Posterior cingulate gyrus (tissue), 11 donors: ENCODE data around the gene SH3GLB1.
"Not testable (repeated sequence)": the region's sequence is repeated elsewhere in the genome, so short reads cannot be mapped to it uniquely, and the experiment has no call there.

Source experiments
- DNase-seq, 10 donors: peaks; one replicate each; pipeline versions ENCODE4 v3.0.0 to v3.0.0-alpha.2; 2020 to 2021; ENCODE audit warnings: mixed read lengths in 3 of 10
- intact Hi-C: fragments of 100-400 bp; cut with DNase I; formaldehyde crosslinking; loops from one replicate; pipeline ENCODE4 v1.15.1; 2023

SH3GLB1 gene

DNA sequence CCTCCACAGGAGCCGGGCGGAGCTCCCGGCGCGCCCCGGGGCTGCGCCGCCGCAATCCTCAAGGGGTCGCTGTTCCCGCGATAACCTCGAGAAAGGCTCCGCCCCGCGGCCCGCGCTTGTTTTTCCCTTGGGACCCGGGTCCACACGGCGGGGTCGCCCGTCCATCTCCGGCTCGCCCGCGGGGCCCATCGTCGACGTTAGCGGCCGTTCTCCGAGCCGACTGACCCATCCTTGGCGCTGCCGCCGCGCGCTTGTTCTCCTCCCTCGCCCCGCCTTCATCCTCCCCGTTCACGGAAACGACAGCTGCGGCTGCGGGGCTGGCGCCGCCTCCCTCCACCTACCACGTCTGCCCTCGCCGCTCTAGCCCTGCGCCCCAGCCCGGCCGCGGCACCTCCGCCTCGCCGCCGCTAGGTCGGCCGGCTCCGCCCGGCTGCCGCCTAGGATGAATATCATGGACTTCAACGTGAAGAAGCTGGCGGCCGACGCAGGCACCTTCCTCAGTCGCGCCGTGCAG lies at the start of gene SH3GLB1:
Gene SH3GLB1 (plus strand): TSS at position 119 of the 514 bp plus-strand sequence. CDS start 324 bp downstream, at position 443.
- intact Hi-C loops = loop anchor here (1.0 to 10.0 kb wide), 3 partner anchors 210 to 380 kb away; partner anchors contain the start of genes HS2ST1, ODF2L and SELENOF

DNA sequence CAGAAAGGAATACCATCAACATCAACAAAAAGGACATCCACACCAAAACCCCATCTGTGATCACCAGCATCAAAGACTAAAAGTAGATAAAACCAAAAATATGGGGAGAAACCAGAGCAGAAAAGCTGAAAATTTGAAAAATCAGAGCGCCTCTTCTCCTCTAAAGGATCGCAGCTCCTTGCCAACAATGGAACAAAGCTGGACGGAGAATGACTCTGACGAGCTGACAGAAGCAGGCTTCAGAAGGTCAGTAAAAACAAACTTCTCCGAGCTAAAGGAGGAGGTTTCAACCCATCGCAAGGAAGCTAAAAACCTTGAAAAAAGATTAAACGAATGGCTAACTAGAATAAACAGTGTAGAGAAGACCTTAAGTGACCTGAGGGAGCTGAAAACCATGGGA lies 46.0 kb upstream of the SH3GLB1 start:
- intact Hi-C loops, DNase-seq: not testable (repeated sequence)

More for the DNA sequence above, at the start of gene SH3GLB1:
- DNase-seq = peak; percentile 79 to 98 (median 90)

DNA sequence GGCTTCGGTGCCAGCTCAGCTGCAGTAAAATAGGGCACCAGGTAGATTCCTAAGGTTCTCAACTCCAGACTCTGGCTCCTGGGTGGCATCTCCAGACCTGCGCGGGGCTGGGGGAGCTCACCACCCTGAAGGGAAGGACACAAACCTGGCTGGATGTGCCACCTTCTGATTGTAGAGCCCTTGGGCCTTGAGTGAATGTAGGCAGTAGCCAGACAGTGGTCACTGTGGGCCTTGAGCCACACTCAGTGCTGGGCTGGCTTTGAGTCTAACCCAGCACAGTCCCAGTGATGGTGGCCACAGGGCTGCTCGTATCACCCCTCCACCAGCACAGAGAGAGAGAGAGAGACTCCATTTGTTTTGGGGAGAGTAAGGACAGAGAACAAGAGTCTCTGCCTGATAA lies 38.0 kb upstream of the SH3GLB1 start:
- DNase-seq = peak in 1 of 10 donors; percentile 72
- intact Hi-C loops = no loop called here

DNA sequence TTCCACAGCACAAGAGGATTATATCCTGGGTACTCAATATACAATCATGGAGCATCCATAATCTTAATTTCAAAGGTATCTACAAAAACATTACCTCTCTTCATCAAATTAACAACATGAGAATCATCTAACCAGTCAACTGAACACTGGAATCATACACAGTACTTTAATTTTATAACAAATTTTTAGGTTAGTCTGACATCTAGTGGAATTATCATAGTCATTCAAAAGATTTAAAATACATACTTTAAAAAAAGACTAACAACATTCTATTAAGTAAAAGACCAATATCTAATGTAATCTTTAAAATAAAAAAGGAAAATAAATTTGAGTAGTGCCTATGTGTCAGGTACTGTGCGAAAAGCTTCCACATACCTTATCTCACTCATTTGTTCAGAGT lies 16.8 kb upstream of the SH3GLB1 start:
- intact Hi-C loops = loop anchor here (10.0 kb wide), 1 partner anchor 173 kb away; no protein-coding TSS in a partner anchor
- DNase-seq = no peak

DNA sequence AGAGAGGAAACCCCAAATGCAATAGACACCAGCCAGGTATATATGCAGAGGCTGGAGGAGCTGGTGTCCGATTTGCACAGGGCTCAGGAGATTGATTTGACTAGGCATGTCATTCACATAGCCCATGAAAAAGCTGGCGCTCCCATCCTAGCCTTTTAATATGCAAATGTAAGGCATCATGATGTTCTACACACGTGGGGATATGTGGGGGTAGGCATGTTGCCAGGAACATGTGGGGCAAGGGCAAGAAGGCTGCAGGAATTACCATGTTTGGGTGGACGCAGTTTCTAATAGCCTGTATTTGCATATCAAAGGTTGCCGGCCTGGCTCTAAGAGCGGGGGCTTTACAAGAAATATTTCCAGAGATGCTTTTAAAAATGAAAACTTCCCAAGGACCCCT lies 11.7 kb upstream of the SH3GLB1 start:
- intact Hi-C loops = no loop called here
- no peak for DNase-seq

DNA sequence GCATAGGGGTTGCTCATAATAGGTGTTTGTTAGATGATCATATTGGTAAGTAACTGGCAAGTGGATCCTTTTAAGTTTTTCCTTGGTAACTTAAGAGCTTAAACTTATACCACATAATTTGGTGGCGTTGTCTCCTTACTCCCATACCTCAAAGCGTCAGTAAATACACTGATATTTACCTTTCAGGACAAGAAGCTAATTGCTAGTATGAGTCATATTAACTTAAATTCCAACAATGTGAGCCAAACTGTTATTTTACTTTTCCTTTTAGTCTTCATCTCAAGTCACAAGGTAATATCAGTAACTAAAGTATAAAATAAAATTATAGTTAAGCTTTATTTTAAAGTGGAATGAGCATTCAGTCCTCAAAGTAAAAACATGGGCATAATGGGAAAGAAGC lies 9.0 kb upstream of the SH3GLB1 start:
- intact Hi-C loops = no loop called here
- no peak for DNase-seq

DNA sequence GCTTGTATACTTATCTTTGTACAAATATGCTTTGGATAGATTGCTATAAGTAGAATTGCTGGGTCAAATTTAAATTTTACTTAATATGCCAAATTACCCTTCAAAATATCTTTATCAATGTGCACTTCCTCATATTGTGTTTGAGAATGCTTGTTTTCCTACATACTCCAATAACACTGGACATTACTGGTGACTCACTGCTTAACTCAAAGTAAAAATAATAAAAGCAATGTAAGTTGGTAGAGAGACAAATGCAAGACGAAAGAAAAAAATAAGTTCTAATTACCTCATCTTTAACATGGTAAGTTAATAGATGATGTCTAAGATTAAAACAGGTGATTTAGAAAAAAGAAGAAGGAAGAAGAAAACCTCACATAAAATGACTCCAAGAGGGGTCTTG lies 7.9 kb upstream of the SH3GLB1 start:
- DNase-seq = no peak
- intact Hi-C loops = no loop called here

DNA sequence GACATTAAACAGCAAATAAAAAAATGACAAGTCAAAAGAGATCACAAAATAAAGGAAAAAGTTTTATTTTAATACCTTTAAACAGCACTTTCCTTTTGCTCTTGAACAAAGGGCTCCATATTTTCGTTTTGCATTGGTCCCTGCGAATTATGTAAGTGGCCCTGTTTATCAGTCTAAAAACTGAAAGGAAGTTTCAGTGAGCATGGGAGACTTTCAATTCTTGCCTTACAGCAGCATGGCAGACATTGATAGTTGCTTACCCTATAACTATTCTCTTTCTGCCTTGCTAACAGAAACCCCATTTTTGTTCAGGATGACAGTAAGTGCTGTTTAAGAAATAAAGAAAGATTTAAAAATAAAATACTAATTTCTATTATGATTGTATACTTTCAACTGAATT lies 5.2 kb upstream of the SH3GLB1 start:
- no peak for DNase-seq
- intact Hi-C loops = no loop called here

DNA sequence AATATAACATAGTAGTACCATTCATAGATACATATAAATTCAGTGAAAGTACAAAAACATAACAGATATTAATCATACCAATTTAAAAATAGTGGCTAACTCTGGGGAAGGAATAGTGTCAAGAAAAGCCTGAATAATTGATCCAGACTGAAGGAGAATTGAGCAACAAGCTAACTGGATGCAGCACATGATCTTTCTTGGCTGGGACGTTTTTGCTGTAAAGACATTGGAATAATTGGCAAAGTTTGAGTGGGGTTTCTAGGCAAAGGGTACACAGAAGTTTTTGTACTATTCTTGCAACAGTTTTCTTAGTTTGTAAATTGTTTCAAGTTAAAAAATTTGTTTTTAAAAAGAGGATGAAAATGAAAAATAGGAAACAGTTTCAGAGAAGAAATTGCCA lies 2.6 kb upstream of the SH3GLB1 start:
- intact Hi-C loops = loop anchor here (10.0 kb wide), 2 partner anchors 307 to 383 kb away; partner anchors contain the start of gene ODF2L
- DNase-seq = no peak

DNA sequence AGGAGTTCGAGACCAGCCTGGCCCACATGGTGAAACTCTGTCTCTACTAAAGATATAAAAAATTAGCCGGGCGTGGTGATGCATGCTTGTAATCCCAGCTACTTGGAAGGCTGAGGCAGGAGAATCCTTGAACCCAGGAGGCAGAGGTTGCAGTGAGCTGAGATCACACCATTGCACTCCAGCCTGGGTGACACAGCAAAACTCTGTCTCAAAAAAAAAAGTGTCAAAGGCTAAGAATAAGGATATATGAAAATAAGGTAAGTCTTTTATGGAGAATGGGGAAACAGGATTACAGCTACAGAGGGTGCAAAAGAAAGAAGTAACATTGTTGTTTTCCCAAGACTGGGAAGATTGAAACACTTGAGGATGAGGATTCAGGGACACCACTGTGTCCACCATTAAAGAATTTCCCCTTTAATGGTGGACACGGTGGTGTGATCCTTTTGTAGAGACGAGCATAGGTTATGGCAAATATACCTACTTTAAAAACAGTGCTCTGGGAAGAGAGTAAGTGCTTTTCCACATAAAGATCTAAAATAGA lies 1.4 kb upstream of the SH3GLB1 start:
- DNase-seq = not testable (repeated sequence)
- intact Hi-C loops = loop anchor here (10.0 kb wide), 2 partner anchors 308 to 382 kb away; partner anchors contain the start of gene ODF2L

DNA sequence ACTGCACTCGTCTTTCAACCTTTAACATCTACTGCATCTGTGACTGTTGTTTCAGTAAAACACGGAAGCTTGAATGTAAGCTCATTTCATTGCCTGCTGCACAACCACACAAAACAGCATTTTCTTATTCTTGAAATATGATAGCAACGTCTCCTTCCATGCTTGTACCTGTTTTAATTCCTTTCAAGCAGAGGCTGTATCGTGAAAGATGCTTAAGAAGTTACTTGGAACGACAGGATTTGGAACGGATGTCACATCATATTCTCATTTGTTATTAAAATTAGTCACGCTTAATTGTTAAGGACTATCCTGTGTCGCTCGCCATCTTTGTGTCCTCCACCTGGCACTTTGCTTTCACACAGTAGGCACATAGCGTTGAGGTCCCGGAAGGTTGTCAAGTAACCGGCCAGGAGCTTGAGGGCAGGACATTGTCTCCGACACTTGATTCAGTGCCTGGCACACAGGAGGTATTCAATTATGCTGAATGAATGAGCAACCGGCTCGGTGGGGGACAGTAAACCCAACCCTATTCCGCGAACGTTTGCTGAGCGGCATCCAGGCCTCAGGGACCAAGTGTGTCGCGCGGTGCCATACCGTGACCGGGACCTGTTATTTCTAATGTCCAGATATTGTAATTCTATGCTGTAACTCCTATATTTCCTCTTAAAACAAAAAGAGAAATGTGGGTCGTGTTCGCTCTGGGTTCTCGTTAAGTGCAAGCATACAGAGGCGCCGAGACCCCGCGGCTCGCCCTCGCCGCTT lies 499 bp upstream of the SH3GLB1 start:
- intact Hi-C loops = loop anchor here (1.0 to 10.0 kb wide), 3 partner anchors 210 to 381 kb away; partner anchors contain the start of genes HS2ST1, ODF2L and SELENOF
- peak in 2 of 10 donors; percentile 48 to 91 for DNase-seq

DNA sequence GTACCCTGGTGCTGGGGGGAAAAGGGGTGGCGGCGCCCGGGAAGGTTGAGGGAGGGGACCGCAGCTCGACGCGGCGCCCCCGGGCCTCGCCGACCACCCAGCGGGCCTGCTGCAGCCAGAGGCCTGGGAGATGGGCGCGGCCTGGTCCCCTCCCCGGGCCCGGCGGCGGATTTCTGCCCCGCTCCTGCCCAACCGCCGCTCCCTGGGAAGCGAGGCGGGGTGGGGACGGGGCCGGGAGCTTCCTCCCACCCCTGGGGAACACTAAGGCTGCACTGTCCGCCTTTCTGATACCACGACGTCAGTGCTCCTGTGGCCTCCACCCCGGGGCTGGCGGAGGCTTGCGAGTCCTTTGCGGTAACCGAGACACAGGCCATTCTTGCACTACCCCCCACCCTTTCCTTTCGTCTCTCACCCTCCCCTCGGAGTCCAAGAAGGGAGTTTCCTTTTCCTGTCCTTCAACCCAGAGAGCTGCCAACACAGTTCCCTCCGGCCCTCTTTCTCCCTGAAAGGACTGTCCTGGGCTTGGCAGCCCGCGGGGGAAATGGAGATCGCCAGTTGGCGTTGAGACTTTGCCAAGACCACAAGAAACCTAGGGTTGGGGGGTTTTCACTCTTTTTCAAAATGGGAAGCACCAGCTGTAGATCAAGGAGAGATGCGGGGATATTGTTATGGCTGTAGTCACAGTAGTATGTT lies 742 bp downstream of the SH3GLB1 start:
- DNase-seq = peak; percentile 14 to 91 (median 36)
- intact Hi-C loops = loop anchor here (1.0 to 10.0 kb wide), 3 partner anchors 209 to 380 kb away; partner anchors contain the start of genes HS2ST1, ODF2L and SELENOF

DNA sequence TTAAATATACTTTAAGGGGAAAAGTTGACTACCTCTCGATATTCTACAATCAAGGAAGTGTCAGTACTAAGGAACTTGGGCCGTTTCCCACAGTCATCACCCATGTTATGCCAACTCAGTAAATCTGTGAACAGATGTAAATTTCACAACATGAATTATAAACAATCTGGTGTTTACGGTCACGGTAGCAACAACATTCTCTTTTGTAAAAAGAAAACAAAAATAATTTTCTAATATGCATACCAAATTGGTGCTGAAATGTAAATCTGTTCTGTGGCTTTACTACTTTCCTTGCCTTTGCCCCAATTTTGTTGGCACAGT lies 1.2 kb downstream of the SH3GLB1 start:
- intact Hi-C loops = loop anchor here (10.0 kb wide), 2 partner anchors 311 to 379 kb away; partner anchors contain the start of gene ODF2L
- no peak for DNase-seq

DNA sequence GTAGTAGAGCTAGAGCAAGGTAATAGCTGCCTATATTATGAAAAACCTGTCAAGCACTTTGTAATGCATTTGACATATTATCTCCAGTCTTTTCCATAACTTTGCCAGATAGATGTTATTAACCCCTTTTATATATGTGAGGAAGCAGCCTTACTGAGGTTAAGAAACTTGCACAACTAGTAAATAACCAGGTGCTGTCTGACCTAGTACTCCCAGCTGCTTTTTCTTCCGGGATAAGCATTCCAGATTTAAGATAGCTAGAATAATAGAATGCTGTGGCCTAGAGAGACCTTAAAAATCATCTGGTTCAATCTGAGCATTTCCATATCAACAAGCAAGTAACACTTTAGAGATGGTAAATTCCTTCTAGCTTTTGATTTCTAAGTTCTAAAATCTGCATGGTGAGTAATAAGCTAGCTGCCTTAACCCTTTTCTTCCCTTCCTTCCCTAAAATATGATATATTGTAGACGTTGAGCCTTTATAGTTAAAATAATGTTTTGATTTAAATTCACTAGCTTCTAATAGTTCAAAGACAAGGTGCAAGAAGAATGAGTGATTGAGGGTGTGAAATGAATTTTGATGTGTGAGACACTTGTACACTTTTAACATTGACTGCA lies 1.8 kb downstream of the SH3GLB1 start:
- DNase-seq = no peak
- intact Hi-C loops = loop anchor here (10.0 kb wide), 2 partner anchors 311 to 379 kb away; partner anchors contain the start of gene ODF2L

DNA sequence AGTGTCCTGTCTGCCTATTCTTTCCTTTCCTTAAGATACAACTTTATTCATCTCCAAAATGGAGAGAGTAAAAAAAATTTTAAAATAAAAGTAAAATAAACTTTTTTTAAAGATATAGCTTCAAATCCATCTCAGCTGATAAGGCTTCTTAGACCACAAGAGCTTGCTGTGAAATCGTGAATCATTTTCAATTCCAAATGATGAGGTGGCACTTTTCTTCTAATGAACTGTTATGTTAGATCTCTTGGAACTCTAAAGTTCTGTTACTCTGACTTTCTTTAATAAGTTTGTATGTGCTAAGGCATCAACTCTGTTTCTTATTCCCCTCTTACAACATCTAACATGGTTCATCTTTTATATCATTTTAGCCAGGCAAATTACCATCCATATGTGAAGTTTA lies 4.5 kb downstream of the SH3GLB1 start:
- DNase-seq = no peak
- intact Hi-C loops = loop anchor here (10.0 kb wide), 2 partner anchors 314 to 376 kb away; partner anchors contain the start of gene ODF2L

DNA sequence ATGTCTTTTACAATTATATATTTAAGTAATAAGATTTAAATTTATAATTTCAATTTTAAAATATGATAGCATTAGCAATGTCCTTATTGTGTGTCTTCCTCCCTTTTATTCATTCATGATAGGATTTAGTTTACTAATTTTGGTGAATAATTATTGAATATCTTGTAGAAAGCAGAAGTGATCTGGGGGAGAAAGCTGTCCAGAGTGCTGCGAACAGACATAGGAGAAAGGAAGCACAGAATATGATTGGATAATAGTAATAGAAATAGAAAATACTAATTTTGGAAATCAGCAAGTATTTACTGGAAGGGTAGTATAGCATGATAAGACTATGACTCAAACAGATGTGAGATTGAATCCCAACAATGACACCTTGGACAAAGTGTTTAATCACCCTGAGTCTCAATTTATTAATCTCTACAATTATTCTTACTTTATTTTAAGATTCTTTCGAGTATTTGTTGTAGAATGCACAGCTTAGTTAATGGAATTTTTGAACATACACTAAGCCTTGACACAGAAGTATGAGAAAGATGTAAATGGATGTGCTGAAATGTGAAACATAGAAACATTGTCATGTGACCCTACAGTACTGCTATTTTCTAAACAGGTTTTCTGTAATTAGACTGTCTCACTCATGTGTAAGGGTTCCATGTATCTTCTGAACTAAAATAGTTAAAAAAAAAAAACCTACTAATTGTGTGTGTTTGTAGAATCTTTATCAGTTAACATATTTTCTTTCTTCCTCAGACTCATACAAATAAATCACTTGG lies 7.9 kb downstream of the SH3GLB1 start:
- intact Hi-C loops = no loop called here
- DNase-seq = no peak

DNA sequence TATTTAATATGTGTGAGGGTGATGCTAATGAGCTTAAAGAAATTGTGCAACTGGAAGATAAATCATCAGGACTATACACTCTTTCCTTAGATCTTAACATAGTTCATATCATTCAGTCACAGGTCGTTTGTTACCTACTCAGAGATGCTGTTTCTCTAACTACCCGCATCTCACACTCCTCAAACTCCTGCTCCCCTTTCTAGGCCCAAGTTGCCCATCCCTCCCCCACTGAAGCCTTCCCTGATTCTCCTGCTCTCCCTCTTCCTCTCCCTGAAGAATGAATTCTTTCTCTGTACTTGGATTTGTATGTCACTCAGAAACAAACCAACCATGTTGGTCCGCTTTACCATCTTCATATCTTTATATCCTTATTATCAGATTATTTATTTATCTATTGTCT lies 9.1 kb downstream of the SH3GLB1 start:
- intact Hi-C loops = no loop called here

DNA sequence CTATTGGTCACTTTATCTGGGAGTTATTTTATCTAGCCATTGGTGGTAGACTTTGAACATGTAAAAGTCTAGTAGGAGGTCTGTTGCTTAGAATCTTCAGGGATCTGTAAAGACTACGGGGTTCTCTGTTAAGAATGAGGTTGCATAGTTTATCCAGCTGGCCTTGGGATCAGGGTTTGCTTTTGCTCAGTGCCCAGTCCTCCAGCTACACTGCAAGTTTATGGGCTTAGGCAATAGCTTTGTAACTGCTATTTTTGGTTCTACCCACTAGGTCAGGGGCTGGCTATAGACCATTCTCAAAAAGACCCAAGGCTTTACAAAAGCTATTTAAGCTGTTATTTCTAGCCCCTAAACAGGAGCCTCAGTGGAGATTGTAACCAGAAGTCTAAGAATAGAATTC lies 9.8 kb downstream of the SH3GLB1 start:
- no peak for DNase-seq
- intact Hi-C loops = no loop called here

More for the DNA sequence above, 9.1 kb downstream of the SH3GLB1 start:
- no peak for DNase-seq

DNA sequence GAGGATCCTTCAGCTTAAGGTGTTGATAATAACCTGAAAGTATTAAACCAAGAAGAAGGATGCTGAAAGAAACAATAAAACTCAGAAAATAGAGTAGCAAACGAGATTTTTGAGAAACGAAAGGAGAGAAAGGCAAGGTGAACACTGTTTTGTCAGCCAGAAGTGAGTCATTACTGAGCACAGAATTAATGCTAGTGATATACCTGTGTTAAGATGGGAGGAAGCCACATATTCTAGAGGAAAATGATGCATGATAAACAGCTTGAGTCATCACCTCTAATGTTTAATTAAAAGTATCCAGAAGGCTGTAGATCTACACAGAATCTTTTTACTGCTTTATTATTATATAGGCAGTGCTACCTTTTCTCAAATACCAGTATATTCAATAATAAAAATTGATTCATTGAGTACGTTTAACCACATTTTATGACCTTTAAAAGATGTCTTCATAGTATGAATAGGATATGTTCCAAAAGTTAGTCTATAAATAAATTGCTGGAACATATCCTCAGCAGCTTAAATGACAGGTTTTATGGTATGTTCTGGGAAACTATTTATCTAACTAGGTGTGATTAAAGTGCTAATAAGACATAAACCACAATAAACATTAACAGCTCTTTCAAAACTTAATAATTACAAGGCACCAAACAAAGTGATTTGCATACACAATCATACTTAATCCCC lies 10.3 kb downstream of the SH3GLB1 start:
- intact Hi-C loops = no loop called here
- no peak for DNase-seq
